GM21576 (cell line): Measurements from ENCODE around the gene ARPP21.

ENCODE experiments used
- ATAC-seq: cut with Tn5 transposase; IDR thresholded peaks from one replicate; pipeline ENCODE4 v1.9.1; 2021; ENCODE audit warnings: mild to moderate bottlenecking, moderate library complexity; ENCODE audit not compliant: unreplicated experiment

Gene ARPP21

GRCh38 chr3:35727179-35727578 lies 87.9 kb downstream of the ARPP21 start:
- no peak for ATAC-seq

DNA sequence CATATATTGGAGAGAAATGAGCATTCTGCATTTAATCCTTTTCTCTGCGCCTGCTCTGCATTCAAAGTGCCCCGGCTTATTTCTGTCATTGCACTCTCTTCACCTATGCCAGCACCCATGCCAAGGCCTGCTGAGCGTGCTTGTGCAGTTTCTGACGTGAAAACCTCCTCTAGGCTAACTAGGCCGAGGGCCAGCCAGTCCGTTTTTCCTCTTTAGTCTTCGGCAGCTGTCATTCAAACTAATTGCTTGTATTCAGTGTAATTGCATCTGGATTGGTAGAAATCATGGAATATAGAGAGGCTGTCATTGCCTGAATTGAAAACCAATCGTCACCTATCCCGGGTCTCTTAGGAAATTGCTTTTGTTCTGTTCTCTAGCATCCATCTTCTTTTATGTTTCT lies 94.0 kb downstream of the ARPP21 start:
- ATAC-seq, result no peak

- ATAC-seq, result no peak
These were observed 94.5 kb downstream of the ARPP21 start for GRCh38 chr3:35733864-35734263.

DNA sequence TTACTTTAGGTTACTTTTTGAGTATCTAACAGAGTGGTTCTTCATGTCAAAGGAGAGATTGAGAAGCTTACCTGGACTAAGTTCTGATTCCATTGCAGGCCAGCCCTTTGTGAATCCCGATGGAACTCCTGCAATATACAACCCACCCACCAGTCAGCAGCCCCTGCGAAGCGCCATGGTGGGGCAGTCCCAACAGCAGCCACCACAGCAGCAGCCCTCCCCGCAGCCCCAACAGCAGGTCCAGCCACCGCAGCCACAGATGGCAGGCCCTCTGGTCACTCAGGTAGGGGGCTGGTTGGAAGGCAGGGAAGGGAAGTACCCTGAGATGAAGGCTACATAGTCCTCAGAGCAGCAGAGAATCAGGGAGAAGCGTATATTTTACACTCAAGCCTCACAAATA lies 97.8 kb downstream of the ARPP21 start:
- no peak for ATAC-seq

DNA sequence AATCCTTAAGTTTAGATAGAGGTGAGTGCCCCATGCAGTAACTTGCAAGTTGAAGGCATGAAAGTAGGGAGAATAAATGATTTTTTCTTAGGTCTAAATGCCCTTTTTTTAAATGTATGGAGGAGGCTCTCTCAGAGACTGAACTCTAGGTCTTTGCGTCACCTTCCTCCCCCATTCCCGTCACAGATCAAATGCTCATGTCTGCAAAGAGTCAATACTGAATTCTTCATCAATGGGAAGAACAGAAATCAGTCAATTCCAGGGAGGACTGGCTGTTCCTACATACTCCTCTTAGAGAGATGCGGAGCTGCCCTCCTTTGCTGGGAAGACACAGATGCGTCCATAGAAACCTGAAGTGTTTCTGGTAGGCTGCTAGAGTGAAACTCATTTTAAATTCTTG lies 98.2 kb downstream of the ARPP21 start:
- ATAC-seq, result no peak

DNA sequence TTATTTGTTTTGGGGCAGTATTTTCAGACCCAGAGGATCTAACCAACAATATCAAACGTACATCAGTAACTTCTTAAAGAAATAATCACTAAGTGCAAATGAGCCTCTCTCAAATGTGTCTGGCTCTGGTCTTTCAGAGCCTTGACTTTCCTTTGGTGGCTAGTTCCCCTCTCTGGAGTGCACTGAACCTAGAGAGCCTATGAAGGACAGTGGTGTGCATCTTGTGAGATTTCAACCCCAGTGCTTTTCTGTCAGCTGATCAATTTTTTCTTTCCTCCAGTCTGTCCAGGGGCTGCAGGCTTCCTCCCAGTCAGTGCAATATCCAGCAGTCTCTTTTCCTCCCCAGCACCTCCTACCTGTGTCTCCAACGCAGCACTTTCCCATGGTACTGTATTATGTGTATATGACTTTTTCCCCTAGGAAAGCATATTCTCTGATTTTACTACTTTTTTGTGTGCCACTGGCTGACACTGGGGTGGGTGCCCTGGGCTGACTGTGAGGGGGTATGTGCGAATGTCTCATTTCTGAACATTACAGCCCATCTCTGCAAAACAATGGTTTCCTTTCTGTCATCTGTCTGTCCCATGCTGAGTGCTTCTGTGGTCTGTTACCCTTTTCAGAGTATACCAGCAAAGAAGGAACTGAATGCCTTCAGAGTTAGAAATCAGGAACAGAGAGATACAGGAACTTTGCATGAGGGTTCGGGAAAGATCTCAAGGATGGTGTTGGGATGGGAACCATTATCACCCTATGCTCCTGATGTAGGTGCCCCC lies 98.8 kb downstream of the ARPP21 start:
- ATAC-seq, result no peak

DNA sequence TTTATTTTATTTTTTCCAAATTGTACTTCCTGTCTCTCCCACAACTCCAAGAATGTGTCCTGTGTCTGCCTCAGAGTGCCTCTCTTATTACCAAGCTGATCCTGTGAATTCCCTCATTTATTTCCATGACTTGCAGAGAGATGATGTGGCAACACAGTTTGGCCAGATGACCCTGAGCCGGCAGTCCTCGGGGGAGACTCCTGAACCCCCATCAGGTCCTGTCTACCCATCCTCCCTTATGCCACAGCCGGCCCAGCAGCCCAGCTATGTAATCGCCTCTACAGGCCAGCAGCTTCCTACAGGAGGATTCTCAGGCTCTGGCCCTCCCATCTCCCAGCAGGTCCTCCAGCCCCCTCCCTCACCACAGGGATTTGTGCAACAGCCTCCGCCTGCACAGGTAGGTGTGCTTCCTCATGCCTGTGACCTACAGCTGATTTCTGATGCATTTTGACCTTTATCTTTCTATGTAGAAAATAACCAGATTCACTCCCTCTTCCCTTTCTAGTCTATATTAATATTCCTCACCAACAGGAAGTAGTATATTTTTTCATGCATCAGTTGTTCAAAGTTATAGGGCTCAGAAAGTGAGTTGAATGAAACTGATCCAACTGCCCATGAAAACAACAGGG lies 100.0 kb downstream of the ARPP21 start:
- no peak for ATAC-seq

DNA sequence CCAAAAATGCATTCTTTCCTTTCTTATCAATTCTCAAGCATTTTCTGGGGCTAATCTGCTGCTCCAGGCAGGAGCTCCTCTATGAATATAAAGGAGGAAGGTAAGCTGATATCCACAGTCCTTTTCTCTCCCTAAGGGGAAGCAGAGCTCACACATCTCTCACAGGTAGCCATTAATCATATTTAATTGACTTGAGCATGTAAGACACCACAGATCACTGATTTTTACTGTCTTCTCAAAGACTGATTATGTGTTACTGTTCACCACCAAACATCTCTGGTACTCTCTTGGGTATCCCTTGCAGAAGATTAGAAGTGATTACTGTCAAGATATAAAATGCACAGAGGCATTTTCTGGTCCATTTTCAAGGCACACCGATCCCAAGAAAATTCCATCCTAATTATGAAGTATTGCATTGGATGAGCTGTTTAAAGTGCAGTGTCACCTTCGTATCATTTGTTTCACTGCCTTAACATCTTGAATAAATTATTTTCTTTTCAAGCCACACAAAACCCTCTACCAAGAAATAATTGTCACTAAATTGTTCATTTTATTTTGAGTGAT lies 100.7 kb downstream of the ARPP21 start:
- ATAC-seq, result no peak

- no peak for ATAC-seq
These were observed 103.9 kb downstream of the ARPP21 start for GRCh38 chr3:35743218-35743617.

- ATAC-seq, result no peak
These were observed 105.1 kb downstream of the ARPP21 start for GRCh38 chr3:35744419-35744818.

DNA sequence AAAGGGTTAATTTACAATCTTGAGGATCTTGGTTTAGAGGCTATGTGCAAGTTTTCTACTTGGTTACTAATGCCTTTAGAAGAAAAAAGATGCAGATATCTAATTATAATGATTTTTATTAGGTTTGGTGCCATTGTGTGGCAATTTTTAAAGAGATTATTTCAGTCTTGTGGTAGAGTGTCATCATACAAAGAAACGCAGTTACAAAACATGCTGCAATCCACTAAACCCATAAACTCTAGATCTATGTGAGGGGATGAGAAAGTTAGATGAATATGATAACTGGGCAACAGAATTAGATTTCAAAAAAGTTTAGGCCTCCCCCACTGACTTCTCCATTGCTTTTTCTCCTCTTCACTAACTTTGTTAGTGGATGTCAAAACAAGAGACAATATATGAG lies 106.0 kb downstream of the ARPP21 start:
- ATAC-seq, result no peak

DNA sequence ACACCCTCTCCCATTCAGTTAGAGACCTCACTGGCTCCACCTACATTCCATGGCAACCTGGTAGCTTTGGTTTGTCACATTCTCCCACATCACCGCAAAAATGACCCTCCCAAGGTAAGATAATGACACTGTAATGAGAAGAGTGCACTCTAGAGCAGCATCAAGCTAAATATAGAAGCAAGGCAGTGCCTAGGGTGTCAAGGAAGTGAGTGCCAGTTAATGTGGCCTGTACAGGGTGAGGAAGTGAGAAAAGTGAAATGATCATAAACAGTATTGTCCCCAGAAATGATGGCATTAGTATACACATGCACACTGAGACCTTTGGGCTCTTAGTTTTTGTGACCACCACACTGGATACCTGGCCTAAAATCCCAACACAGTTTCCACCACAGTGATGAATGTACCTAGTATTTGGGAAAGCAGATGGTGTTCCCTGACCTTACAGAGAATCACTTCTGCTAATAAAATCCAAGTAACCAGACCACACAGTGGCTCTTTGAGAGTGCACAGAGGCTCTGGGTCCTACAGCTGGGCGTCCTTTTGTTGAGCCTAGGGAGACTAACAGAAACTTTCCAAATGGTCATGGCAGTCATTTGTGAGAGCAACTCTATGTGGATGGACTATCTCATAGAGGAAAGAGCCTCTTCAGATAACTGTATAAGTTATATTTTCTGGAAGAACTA lies 106.6 kb downstream of the ARPP21 start:
- ATAC-seq, result no peak

DNA sequence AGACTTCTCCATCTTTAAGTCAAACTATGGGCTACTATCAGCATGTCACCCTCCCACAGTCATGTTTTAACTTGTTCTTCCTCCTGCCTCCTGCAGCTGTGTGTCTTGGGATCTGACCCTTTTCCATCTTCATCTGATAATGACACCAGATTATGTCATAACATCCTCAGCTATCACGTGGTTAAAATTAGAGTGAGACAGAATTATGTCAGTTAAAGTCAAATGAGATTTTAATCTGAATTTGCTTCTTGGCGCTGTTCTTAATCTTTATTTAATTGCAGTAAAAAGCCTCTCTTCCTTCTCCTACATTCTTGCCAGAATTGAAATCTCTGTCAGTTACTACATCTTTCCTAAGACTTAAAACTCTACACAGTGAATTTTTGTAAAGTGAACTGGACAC lies 107.2 kb downstream of the ARPP21 start:
- ATAC-seq, result no peak

DNA sequence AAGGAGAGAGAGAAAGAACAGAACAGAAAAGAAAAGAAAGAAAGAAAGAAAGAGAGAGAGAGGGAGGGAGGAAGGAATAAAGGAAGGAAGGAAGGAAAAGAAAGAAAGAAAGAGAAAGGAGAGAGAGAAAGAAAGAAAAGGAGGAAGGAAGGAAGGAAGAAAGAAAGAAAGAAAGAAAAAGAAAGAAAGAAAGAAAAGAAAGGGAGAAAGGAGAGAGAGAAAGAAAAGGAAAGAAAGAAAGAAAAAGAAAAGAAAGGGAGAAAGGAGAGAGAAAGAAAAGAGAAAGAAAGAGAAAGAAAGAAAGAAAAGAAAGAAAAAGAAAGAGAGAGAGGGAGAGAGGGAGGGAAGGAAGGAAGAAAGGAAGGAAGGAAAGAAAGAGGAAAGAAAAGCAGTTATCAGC lies 108.8 kb downstream of the ARPP21 start:
- no peak for ATAC-seq

DNA sequence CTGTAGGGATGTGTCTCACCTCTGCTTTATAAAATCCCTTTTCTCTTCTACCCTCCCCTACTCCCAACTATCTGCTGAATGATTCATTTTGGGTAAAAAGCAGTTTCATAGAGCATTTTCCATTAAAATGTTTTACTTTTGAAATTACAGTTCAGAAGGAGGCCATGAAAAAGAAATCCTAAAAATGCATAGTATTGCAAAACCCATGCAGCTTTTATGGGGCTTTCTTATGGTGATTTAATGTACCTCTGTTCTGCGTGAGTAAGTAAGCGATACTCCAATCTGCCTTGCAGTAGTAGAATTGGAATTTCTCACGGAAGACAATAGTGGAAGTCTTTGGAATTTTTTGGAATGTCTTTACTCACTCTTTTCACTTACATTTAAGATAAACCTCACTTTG lies 111.9 kb downstream of the ARPP21 start:
- ATAC-seq, result no peak

DNA sequence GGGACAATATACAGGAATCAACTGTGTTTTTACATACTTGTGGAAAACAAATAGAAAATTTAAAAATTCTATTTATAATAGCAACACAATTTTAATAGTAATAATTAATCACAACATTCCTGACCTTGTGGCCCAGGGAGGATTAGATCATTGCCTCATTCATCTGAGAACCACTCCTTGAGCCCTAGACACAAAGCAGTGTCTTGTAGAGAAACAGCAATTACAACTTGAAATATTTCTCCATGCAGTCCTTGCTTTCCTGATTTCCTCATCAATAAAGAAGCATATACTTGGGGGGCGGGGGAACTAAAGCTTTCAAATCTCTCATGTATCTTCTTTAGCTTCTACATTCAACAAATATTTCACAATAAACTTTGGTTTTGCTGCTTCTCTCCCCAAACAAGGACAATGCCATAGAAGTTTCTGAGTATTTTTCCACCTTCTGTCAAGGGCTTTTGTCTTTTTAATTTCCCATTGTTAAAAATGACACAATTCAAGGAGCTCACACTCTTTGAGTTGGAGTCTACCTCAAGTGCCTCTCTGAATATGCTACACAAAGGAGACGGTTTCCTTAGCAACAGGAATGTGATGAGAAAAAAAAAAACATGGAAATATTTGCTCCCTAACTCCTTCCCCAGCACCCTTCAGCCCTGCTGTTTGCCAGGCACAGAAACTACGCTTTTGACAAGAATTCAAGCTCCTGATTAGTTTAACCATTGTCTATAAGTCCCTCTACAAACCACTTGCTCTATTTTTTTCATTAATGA lies 118.8 kb downstream of the ARPP21 start:
- ATAC-seq, result no peak

DNA sequence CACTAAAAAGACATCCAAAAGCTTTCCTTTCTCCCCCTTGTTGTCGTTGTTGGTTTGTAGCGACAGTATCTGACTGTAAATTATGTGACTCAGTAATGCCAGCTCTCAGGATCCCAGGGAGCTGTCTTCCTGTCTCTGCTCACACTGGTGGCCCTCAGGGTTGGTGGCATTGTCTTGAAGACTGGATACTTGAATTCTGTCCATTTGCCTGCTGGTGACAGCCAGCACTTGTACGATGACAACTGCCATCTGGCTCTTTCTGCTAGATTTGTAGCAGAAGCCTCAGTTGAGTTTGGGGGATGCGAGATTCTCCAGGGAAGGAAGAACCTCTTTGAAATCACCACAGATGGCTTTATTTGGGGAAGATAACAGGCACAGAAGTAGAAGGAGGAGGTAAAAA lies 120.8 kb downstream of the ARPP21 start:
- no peak for ATAC-seq

DNA sequence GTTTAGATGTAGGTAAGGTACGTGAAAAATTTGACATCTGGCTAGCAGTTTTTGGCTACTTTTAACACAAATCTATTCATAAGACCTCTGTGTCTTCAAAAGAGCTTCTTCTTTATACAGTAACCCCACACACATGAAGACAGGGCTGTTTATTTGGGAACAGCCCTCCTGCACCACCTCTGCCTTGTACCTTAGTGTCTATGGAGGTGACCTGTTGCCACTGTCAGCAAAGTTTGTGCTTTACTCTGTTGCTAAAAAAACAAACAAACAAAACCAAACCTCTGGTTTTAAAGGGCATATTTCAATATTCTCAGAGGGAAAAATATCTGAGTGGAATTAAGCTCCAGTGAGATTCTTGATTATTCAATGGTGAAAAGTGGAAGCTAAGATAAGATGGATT lies 122.0 kb downstream of the ARPP21 start:
- no peak for ATAC-seq

DNA sequence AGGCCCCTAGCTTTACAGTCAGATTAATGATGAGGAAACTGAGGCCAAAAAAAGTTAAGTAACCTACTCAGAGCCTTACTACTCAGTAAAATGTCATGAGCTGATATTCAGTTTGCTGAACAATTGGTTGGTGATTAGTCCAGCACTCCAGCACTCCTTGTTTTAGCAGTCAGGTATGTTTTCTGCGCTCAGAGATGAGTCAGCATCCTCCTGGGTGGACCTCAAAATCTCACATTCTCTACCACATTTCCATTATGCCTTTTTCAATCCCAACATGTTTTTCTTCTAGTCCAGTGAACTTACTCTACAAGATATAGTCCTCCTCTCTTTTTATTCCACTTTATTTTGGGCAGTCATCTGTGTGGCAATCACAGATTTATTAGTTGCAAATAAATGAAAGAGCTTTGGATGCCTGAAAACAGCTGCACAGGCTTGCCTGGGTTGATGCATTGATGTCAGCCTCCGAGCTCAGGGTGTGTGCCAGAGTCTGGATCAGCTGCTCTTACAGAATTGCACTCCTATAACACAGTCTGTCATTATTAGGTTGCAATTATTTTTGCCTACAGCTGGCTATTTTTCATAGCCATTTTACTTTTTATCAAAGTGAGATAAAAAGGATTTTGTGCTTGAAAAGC lies 133.2 kb downstream of the ARPP21 start:
- no peak for ATAC-seq

GRCh38 chr3:35773417-35773816 lies 134.1 kb downstream of the ARPP21 start:
- no peak for ATAC-seq

DNA sequence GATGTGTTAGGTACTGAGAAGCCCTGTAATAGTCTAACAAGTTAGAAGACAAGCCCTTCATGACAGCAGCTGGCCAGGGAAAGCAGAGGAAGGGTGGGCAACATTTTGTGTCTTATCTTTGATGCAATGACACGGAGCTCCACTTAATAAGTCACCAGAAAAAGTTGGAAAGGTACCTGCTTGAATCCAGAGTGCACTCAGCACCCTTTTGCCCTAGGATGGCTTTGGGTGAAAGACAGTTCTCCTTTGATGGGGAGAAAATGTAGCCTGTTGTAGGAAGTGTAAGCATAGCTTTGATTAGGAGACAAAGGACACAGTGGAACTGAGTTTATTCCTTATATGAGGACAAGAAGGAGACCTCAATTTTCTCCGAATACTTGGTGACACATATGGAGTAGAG lies 137.0 kb downstream of the ARPP21 start:
- ATAC-seq, result no peak
